ENCODE results near the gene ANXA10.

Gene ANXA10

GRCh38 chr4:168092176-168092712 is at the start of gene ANXA10:
Gene ANXA10 (plus strand): TSS chr4:168092537. CDS start chr4:168092701, 164 bp downstream.
- no peak for TF ChIP-seq CTCF (IDR thresholded peaks at IDR 0.05; ENCODE audit: low read depth, low read length, missing control alignments)
- in situ Hi-C loops (cut with HindIII; ENCODE audit: low sequenced_read_pairs) = no loop called here
- H3K4me3 ChIP-seq (ENCODE audit: low read depth, low read length) = no peak within 1 kb of the TSS
- no peak for DNase-seq (ENCODE audit: low read depth)

- H3K4me3 ChIP-seq (ENCODE audit: low read depth, low read length) = no peak overlapping the region
- TF ChIP-seq CTCF (IDR thresholded peaks at IDR 0.05; ENCODE audit: low read depth, low read length, missing control alignments) = no peak
- DNase-seq (ENCODE audit: low read depth) = no peak
- in situ Hi-C loops (cut with HindIII; ENCODE audit: low sequenced_read_pairs) = no loop called here
Observed at GRCh38 chr4:168045354-168045753, 47.0 kb upstream of the ANXA10 start.

GRCh38 chr4:168050002-168050401 is 42.3 kb upstream of the ANXA10 start:
- in situ Hi-C loops (cut with HindIII; ENCODE audit: low sequenced_read_pairs) = no loop called here
- no peak overlapping the region for H3K4me3 ChIP-seq (ENCODE audit: low read depth, low read length)
- TF ChIP-seq CTCF (IDR thresholded peaks at IDR 0.05; ENCODE audit: low read depth, low read length, missing control alignments) = no peak
- no peak for DNase-seq (ENCODE audit: low read depth)

GRCh38 chr4:168051526-168051925 is 40.8 kb upstream of the ANXA10 start:
- in situ Hi-C loops (cut with HindIII; ENCODE audit: low sequenced_read_pairs) = no loop called here

GRCh38 chr4:168057412-168057811 is 34.9 kb upstream of the ANXA10 start:
- TF ChIP-seq CTCF (IDR thresholded peaks at IDR 0.05; ENCODE audit: low read depth, low read length, missing control alignments) = no peak
- in situ Hi-C loops (cut with HindIII; ENCODE audit: low sequenced_read_pairs) = no loop called here
- DNase-seq (ENCODE audit: low read depth) = no peak
- H3K4me3 ChIP-seq (ENCODE audit: low read depth, low read length) = no peak overlapping the region

More at GRCh38 chr4:168051526-168051925, 40.8 kb upstream of the ANXA10 start:
- no peak for DNase-seq (ENCODE audit: low read depth)
- TF ChIP-seq CTCF (IDR thresholded peaks at IDR 0.05; ENCODE audit: low read depth, low read length, missing control alignments) = no peak
- H3K4me3 ChIP-seq (ENCODE audit: low read depth, low read length) = no peak overlapping the region

- no peak overlapping the region for H3K4me3 ChIP-seq (ENCODE audit: low read depth, low read length)
- DNase-seq (ENCODE audit: low read depth) = peak; percentile 68
- in situ Hi-C loops (cut with HindIII; ENCODE audit: low sequenced_read_pairs) = no loop called here
- TF ChIP-seq CTCF (IDR thresholded peaks at IDR 0.05; ENCODE audit: low read depth, low read length, missing control alignments) = no peak
Observed at GRCh38 chr4:168059251-168059650, 33.1 kb upstream of the ANXA10 start.

Measured in astrocyte of the cerebellum (primary cell).